Progenitor cell of endocrine pancreas (in vitro differentiated cells): Measurements from ENCODE around the gene SPTSSB. TPM values are rescaled to one million over a fixed set of nuclear protein-coding genes. Genes with fewer than 3 reads are reported as not detected.

Experiments
- DNase-seq: peaks from one replicate; pipeline ENCODE4 v3.0.0; 2021; ENCODE audit warnings: low spot score; ENCODE audit not compliant: unreplicated experiment
- H3K27ac Mint-ChIP-seq: 2 replicates; pipeline ENCODE4 v1.8.0; 2021; ENCODE audit warnings: mild to moderate bottlenecking, moderate library complexity, mixed read lengths
- H3K27me3 Mint-ChIP-seq: 2 replicates; pipeline ENCODE4 v1.8.0; 2021; ENCODE audit warnings: mixed read lengths
- H3K36me3 Mint-ChIP-seq: 2 replicates; pipeline ENCODE4 v1.8.0; 2022; ENCODE audit warnings: mixed read lengths; ENCODE audit not compliant: insufficient read depth
- H3K4me1 Mint-ChIP-seq: 2 replicates; pipeline ENCODE4 v1.8.0; 2021; ENCODE audit warnings: low read depth, mixed read lengths
- H3K4me3 Mint-ChIP-seq: 2 replicates; pipeline ENCODE4 v1.8.0; 2021; ENCODE audit warnings: low read depth, mild to moderate bottlenecking, moderate library complexity, mixed read lengths
- H3K9me3 Mint-ChIP-seq: 2 replicates; pipeline ENCODE4 v1.8.0; 2021; ENCODE audit warnings: low read depth, mixed read lengths
- CTCF ChIP-seq: fragments of 200-600 bp; sonication (generic); IDR thresholded peaks from one replicate; pipeline ENCODE4 v1.5.0; 2021; ENCODE audit warnings: antibody characterized with exemption, mild to moderate bottlenecking; ENCODE audit not compliant: unreplicated experiment
- total RNA-seq: library from RNA; stranded (reverse); gene quantifications from 2 replicates; pipeline ENCODE4 v1.2.1, GENCODE V29; 2021

Gene SPTSSB
- total RNA-seq, 1 donor from 2014 or later: 30.1 TPM

DNA sequence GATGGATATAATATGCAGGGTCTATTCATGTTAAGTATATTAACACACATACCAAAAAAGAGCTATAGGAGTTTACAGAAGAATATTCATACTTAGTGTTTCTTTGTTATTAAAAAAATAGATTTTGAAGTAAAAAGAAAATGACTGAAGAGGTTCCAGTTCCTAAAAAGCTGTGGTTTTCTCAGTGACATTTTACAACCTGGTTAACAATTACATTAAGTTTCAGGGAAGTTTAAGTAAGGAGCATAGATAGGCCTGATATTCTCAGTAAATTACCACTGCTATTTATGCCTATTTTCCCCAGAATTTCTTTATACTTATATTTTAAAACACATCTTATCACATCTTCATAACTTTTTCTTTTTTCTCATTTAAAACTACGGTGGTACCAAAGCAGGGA is 43.6 kb upstream of the SPTSSB start:
- H3K36me3 Mint-ChIP-seq: peaks cover 11% of the 10 kb centered on the region
- peaks cover 18% of the 10 kb centered on the region for H3K9me3 Mint-ChIP-seq
- DNase-seq: no peak
- peaks cover 56% of the 10 kb centered on the region for H3K4me1 Mint-ChIP-seq
- no peak overlapping the region for H3K4me3 Mint-ChIP-seq
- TF ChIP-seq CTCF: no peak
- H3K27ac Mint-ChIP-seq: peak overlapping the region; percentile 56
- H3K27me3 Mint-ChIP-seq: no peaks in the 10 kb centered on the region

DNA sequence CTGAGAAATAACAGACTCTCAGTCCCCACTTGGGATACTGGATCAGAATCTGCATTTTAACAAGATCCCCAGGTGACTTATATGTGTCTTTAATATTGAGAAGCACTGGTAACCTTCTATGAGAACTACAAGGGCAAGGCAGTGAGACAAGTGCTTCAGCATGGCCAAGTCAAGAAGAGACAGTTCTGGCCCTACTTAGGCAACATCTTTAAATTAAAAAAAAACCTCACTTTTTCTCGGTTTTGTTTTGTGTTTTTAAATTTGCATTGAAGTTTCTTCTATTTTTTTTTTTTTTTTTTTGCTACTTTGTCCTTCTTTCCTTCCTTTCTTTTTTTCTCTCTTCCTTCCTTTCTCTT is 42.5 kb upstream of the SPTSSB start:
- Mint-ChIP-seq H3K27me3 (no peaks in the 10 kb centered on the region), H3K27ac (peak overlapping the region; percentile 99), H3K36me3 (peaks cover 11% of the 10 kb centered on the region), H3K4me3 (no peak overlapping the region), H3K9me3 (peaks cover 18% of the 10 kb centered on the region), H3K4me1 (peaks cover 61% of the 10 kb centered on the region)
- TF ChIP-seq CTCF: no peak
- DNase-seq: no peak

DNA sequence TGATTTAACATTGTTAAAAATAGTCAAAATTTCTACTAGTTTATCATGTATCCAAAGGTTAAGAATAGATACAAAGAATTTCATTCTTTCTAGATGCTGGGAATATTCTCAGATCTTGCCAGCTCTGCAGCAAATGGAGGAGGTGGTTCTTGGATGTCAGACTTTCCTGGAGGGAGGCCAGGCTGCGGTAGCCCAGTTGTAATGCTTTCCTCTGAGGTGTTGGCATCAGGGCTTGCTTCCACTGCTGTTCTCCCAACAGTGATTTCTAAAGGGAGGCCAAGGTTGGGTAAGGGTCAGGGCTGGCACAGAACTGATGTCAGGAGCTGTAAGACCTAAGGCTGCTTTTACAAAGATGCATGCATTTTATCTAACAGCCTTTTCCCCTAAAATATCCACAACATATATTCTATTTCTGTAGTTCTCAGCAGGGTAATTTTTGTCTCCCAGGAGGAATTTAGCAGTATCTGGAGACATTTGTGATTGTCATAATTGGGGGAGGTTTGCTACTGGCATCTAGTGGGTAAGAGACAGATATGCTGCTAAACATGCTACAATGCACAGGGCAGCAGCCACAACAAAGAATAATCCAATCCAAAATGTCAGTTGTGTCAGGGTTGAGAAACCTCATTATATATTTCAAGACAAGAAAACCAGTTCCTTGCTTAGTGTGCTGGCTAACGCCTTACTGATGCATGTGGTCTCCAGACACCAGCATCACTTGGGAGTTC is 42.0 kb upstream of the SPTSSB start:
- H3K9me3 Mint-ChIP-seq: peaks cover 18% of the 10 kb centered on the region
- no peak overlapping the region for H3K4me3 Mint-ChIP-seq
- H3K27me3 Mint-ChIP-seq: no peaks in the 10 kb centered on the region
- no peak for DNase-seq
- H3K4me1 Mint-ChIP-seq: peaks cover 61% of the 10 kb centered on the region
- H3K36me3 Mint-ChIP-seq: peaks cover 11% of the 10 kb centered on the region
- H3K27ac Mint-ChIP-seq: peak overlapping the region; percentile 99
- no peak for TF ChIP-seq CTCF

GRCh38 chr3:161412123-161412522 is 40.8 kb upstream of the SPTSSB start:
- Mint-ChIP-seq H3K4me3 (peak overlapping the region; percentile 37), H3K4me1 (peaks cover 68% of the 10 kb centered on the region), H3K27me3 (no peaks in the 10 kb centered on the region), H3K36me3 (peaks cover 9% of the 10 kb centered on the region), H3K27ac (peak overlapping the region; percentile 99), H3K9me3 (peaks cover 12% of the 10 kb centered on the region)
- TF ChIP-seq CTCF: no peak
- DNase-seq: no peak

DNA sequence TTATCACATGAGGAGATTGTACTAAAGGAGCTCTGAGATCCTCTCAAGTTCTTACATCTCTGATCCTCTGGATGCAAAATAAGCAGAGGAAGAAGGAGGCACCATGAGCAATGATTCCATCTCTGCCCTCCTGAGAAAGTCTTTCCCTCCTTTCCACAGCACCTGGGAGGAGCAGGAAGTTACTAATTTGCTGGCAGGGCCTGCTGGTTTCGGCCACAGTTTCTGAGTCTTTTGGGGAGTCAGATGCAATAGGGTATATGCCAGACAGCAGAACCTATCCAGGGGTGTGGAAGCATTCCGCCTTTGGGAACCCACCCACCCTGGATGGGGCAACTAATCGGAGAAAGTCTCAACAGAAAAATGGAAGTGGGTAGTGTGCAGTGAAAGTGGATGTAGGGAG is 38.5 kb upstream of the SPTSSB start:
- no peak for DNase-seq
- H3K27me3 Mint-ChIP-seq: no peaks in the 10 kb centered on the region
- H3K4me3 Mint-ChIP-seq: no peak overlapping the region
- no peaks in the 10 kb centered on the region for H3K36me3 Mint-ChIP-seq
- no peak for TF ChIP-seq CTCF
- peaks cover 62% of the 10 kb centered on the region for H3K4me1 Mint-ChIP-seq
- peaks cover 5% of the 10 kb centered on the region for H3K9me3 Mint-ChIP-seq
- peak overlapping the region; percentile 85 for H3K27ac Mint-ChIP-seq
